B cell (primary cell): ENCODE results near the gene TSC22D2. TPM values are rescaled to one million over a fixed set of nuclear protein-coding genes. Genes with fewer than 3 reads are reported as not detected.

Experiments
- ATAC-seq: fragments of 200-7000 bp; cut with Tn5 transposase; one replicate; pipeline ENCODE4 v1.10.0; 2021; ENCODE audit warnings: low read depth, mild to moderate bottlenecking, moderate number of reproducible peaks, moderate library complexity
- CTCF ChIA-PET: fragments of 350-600 bp; sonication (Branson Sonifier 250); formaldehyde crosslinking; loops from one replicate; lab custom pipeline; 2021; ENCODE audit warnings: antibody characterized with exemption, inconsistent platforms; lab: Charles Lee
- POLR2A ChIA-PET: fragments of 350-600 bp; sonication (Branson Sonifier 250); formaldehyde crosslinking; loops from one replicate; lab custom pipeline; 2021; ENCODE audit warnings: antibody characterized with exemption; lab: Charles Lee
- DNase-seq: peaks from one replicate; pipeline ENCODE4 v3.0.0; 2013
- H2AFZ ChIP-seq: 2 replicates; pipeline ENCODE4 v1.6.1; 2012; ENCODE audit warnings: mild to moderate bottlenecking, low read depth, low read length; ENCODE audit not compliant: insufficient read depth, poor library complexity, severe bottlenecking
- H3K27ac ChIP-seq, 2 donors: 1 replicate in 1 of 2; 2 replicates in 1 of 2; pipeline ENCODE4 v1.5.1; 2012 to 2013; ENCODE audit warnings: low read length in 2 of 2, mild to moderate bottlenecking in 2 of 2, moderate library complexity in 1 of 2
- H3K27me3 ChIP-seq, 4 experiments: fragments of 200-600 bp in 1 of 4; sonication (generic) in 1 of 4; replicated peaks in 1 of 4; 1 replicate in 2 of 4; 2 replicates in 2 of 4; pipeline versions ENCODE4 v1.6.1 to v1.7.0; 2013 to 2016; ENCODE audit warnings: low read length in 3 of 4, mild to moderate bottlenecking in 2 of 4, mixed read lengths in 1 of 4, moderate library complexity in 1 of 4; ENCODE audit not compliant: insufficient read depth in 4 of 4, control insufficient read depth in 3 of 4; ENCODE audit errors: control extremely low read depth in 1 of 4
- H3K36me3 ChIP-seq, 2 experiments: replicated peaks in 1 of 2; 1 replicate in 1 of 2; 2 replicates in 1 of 2; pipeline versions ENCODE4 v1.6.1 to v1.7.1; 2013; ENCODE audit warnings: low read length in 1 of 2; ENCODE audit not compliant: insufficient read depth in 2 of 2, control insufficient read depth in 1 of 2; ENCODE audit errors: control extremely low read depth in 1 of 2, extremely low read depth in 1 of 2
- H3K4me1 ChIP-seq, 2 donors: fragments of 200-600 bp in 1 of 2; sonication (generic) in 1 of 2; 1 replicate in 1 of 2; 2 replicates in 1 of 2; pipeline versions ENCODE4 v1.5.1 to v1.6.1; 2013 to 2017; ENCODE audit warnings: low read length in 2 of 2; ENCODE audit not compliant: control insufficient read depth in 2 of 2, insufficient read depth in 2 of 2
- H3K4me2 ChIP-seq: replicated peaks from 2 replicates; pipeline ENCODE3; 2012; ENCODE audit warnings: mild to moderate bottlenecking, low read depth, low read length; ENCODE audit not compliant: poor library complexity, severe bottlenecking
- H3K4me3 ChIP-seq, 5 experiments: fragments of 200-600 bp in 1 of 5; sonication (generic) in 1 of 5; 1 replicate in 3 of 5; 2 replicates in 2 of 5; pipeline versions ENCODE4 v1.5.1 to v1.7.0; 2011 to 2016; ENCODE audit warnings: low read length in 4 of 5, mild to moderate bottlenecking in 4 of 5, low read depth in 2 of 5, control low read depth in 1 of 5, moderate library complexity in 1 of 5; ENCODE audit not compliant: insufficient read depth in 1 of 5; ENCODE audit errors: control extremely low read depth in 1 of 5, extremely low read depth in 1 of 5
- H3K79me2 ChIP-seq: fragments of 200-600 bp; sonication (generic); one replicate; pipeline ENCODE4 v1.6.0; 2016; ENCODE audit warnings: low read length; ENCODE audit not compliant: control insufficient read depth, insufficient read depth
- H3K9ac ChIP-seq: fragments of 200-600 bp; sonication (generic); 2 replicates; pipeline ENCODE4 v1.6.1; 2017; ENCODE audit warnings: mild to moderate bottlenecking, low read length, moderate library complexity
- H3K9me3 ChIP-seq, 3 donors: one replicate each; pipeline versions ENCODE4 v1.6.1 to v1.7.1; 2013; ENCODE audit warnings: low read length in 2 of 3; ENCODE audit not compliant: control insufficient read depth in 2 of 3, insufficient read depth in 1 of 3; ENCODE audit errors: control extremely low read depth in 1 of 3
- H4K20me1 ChIP-seq: 2 replicates; pipeline ENCODE4 v1.6.0; 2012; ENCODE audit warnings: mild to moderate bottlenecking, low read length; ENCODE audit not compliant: insufficient read depth, control insufficient read depth, poor library complexity, severe bottlenecking
- H3K27ac Mint-ChIP-seq: one replicate; pipeline ENCODE4 v1.8.0; 2021; ENCODE audit warnings: mixed read lengths
- H3K27me3 Mint-ChIP-seq: one replicate; pipeline ENCODE4 v1.8.0; 2021; ENCODE audit warnings: mixed read lengths
- H3K4me1 Mint-ChIP-seq: one replicate; pipeline ENCODE4 v1.8.0; 2021; ENCODE audit warnings: mixed read lengths
- H3K4me3 Mint-ChIP-seq: one replicate; pipeline ENCODE4 v1.8.0; 2021; ENCODE audit warnings: mixed read lengths
- H3K9me3 Mint-ChIP-seq: one replicate; pipeline ENCODE4 v1.8.0; 2022; ENCODE audit warnings: mixed read lengths; ENCODE audit not compliant: insufficient read depth
- CTCF ChIP-seq: fragments of 200-600 bp; IDR thresholded peaks from one replicate; pipeline ENCODE4 v1.8.0; 2022; ENCODE audit warnings: antibody characterized with exemption, mild to moderate bottlenecking
- EZH2 ChIP-seq: IDR thresholded peaks from 2 replicates; pipeline ENCODE4 v1.6.1; 2012; ENCODE audit warnings: borderline replicate concordance, low read depth, mild to moderate bottlenecking, moderate library complexity, low read length; ENCODE audit not compliant: insufficient read depth, poor library complexity, severe bottlenecking
- intact Hi-C: fragments of 100-400 bp; cut with micrococcal nuclease; formaldehyde crosslinking; loops from one replicate; pipeline ENCODE4 v1.10.0; 2022
- polyA plus RNA-seq: library from polyadenylated mRNA; depleted of rRNA; stranded (reverse); fragments of >200 nt; gene quantifications from 2 replicates; pipeline ENCODE4 v1.2.3, GENCODE V29; 2012
- total RNA-seq, 2 donors: library from RNA; stranded (reverse); fragments of 120-200 nt in 1 of 2; gene quantifications; 1 replicate in 1 of 2; 2 replicates in 1 of 2; pipeline versions ENCODE4 v1.2.3 to v1.2.4, GENCODE V29; 2013 to 2022

TSC22D2 gene
- total and polyA plus RNA-seq, 2 donors (not counting 1 experiment from before 2014, with no cell fraction given): 17.2 to 45.9 TPM

- Histone ChIP-seq H3K36me3 (no peaks in the 10 kb centered on the region), H3K27me3 (no peaks in the 10 kb centered on the region), H2AFZ (no peak overlapping the region), H3K4me1 (no peaks in the 10 kb centered on the region), H4K20me1 (no peaks in the 10 kb centered on the region), H3K9me3 (peaks cover 0 to 18% (median 7%) of the 10 kb centered on the region in 3 donors), H3K4me2 (no peak overlapping the region), H3K9ac (no peak overlapping the region), H3K79me2 (no peaks in the 10 kb centered on the region), H3K27ac (no peak overlapping the region), H3K4me3 (no peak overlapping the region)
- Mint-ChIP-seq H3K27ac (no peak overlapping the region), H3K27me3 (no peaks in the 10 kb centered on the region), H3K4me1 (no peaks in the 10 kb centered on the region), H3K4me3 (no peak overlapping the region), H3K9me3 (peaks cover 4% of the 10 kb centered on the region)
- ATAC-seq: no peak
- TF ChIP-seq CTCF (no peak), EZH2 (no peak)
- CTCF ChIA-PET: interaction anchor here (1.8 kb wide), 1 partner anchor 16 kb away, joined by 5 read pairs; no protein-coding TSS in a partner anchor
- POLR2A ChIA-PET: no interaction called here
- intact Hi-C loops: no loop called here
- DNase-seq: no peak
These were observed 71.3 kb downstream of the TSC22D2 start for GRCh38 chr3:150479370-150479769.

GRCh38 chr3:150480877-150481276 lies 72.8 kb downstream of the TSC22D2 start:
- POLR2A ChIA-PET: no interaction called here
- CTCF ChIA-PET: no interaction called here
- no peaks in the 10 kb centered on the region for H3K36me3 ChIP-seq

More at GRCh38 chr3:150480877-150481276, 72.8 kb downstream of the TSC22D2 start:
- no peaks in the 10 kb centered on the region for H3K79me2 ChIP-seq
- H3K27me3 Mint-ChIP-seq: no peaks in the 10 kb centered on the region
- no peak overlapping the region for H3K27ac Mint-ChIP-seq
- intact Hi-C loops: no loop called here
- peaks cover 8% of the 10 kb centered on the region for H3K9me3 Mint-ChIP-seq
- H3K4me1 Mint-ChIP-seq: no peaks in the 10 kb centered on the region
- no peaks in the 10 kb centered on the region for H4K20me1 ChIP-seq
- no peaks in the 10 kb centered on the region for H3K4me1 ChIP-seq
- no peak for TF ChIP-seq CTCF
- TF ChIP-seq EZH2: no peak
- no peak overlapping the region for H3K27ac ChIP-seq
- H3K9me3 ChIP-seq: peaks cover 0 to 23% (median 10%) of the 10 kb centered on the region in 3 donors
- no peak overlapping the region for H3K4me3 ChIP-seq
- H3K27me3 ChIP-seq: no peaks in the 10 kb centered on the region
- H2AFZ ChIP-seq: no peak overlapping the region
- DNase-seq (no peak), ATAC-seq (no peak)
- H3K4me3 Mint-ChIP-seq: no peak overlapping the region
- no peak overlapping the region for H3K4me2 ChIP-seq
- no peak overlapping the region for H3K9ac ChIP-seq
